H9 (cell line): ENCODE measurements around the gene MZF1. TPM values are rescaled to one million over a fixed set of nuclear protein-coding genes. Genes with fewer than 3 reads are reported as not detected.
A peak's percentile ranks its signal among the peaks of the same experiment; 100 is the strongest.

Experiments
- DNase-seq: peaks from one replicate; pipeline ENCODE4 v3.0.0-alpha.2; 2017
- H2AFZ ChIP-seq: one replicate; pipeline ENCODE4 v1.6.1; 2013; ENCODE audit warnings: mild to moderate bottlenecking, low read length, control low read depth, moderate library complexity
- H2AK5ac ChIP-seq: 2 replicates; pipeline ENCODE4 v1.6.1; 2013; ENCODE audit warnings: low read length, control low read depth, mixed read lengths; ENCODE audit not compliant: insufficient read length
- H2BK120ac ChIP-seq: one replicate; pipeline ENCODE4 v1.6.1; 2013; ENCODE audit warnings: low read depth, mild to moderate bottlenecking, low read length, control low read depth, inconsistent platforms; ENCODE audit not compliant: poor library complexity, severe bottlenecking
- H2BK12ac ChIP-seq: 2 replicates; pipeline ENCODE4 v1.6.1; 2013; ENCODE audit warnings: low read length, control low read depth, mixed read lengths, low read depth; ENCODE audit not compliant: insufficient read length
- H2BK15ac ChIP-seq: 2 replicates; pipeline ENCODE4 v1.6.1; 2013; ENCODE audit warnings: low read depth, low read length, control low read depth
- H2BK20ac ChIP-seq: one replicate; pipeline ENCODE4 v1.6.1; 2013; ENCODE audit warnings: low read depth, mild to moderate bottlenecking, low read length, control low read depth, inconsistent platforms; ENCODE audit not compliant: poor library complexity, severe bottlenecking
- H2BK5ac ChIP-seq: 2 replicates; pipeline ENCODE4 v1.6.1; 2013; ENCODE audit warnings: low read length, control low read depth, mixed read lengths; ENCODE audit not compliant: insufficient read length
- H3K14ac ChIP-seq: 2 replicates; pipeline ENCODE4 v1.6.1; 2013; ENCODE audit warnings: low read length, control low read depth; ENCODE audit not compliant: insufficient read depth
- H3K18ac ChIP-seq: 2 replicates; pipeline ENCODE4 v1.6.1; 2013; ENCODE audit warnings: low read depth, mild to moderate bottlenecking, mixed read lengths, low read length, control low read depth; ENCODE audit not compliant: insufficient read length
- H3K23ac ChIP-seq: 2 replicates; pipeline ENCODE4 v1.6.1; 2013; ENCODE audit warnings: low read length, control low read depth, mixed read lengths, low read depth; ENCODE audit not compliant: insufficient read length
- H3K23me2 ChIP-seq: 2 replicates; pipeline ENCODE4 v1.6.1; 2013; ENCODE audit warnings: low read depth, mild to moderate bottlenecking, mixed read lengths, low read length, control low read depth; ENCODE audit not compliant: insufficient read length, poor library complexity, severe bottlenecking
- H3K27ac ChIP-seq: 2 replicates; pipeline ENCODE4 v1.5.1; 2013; ENCODE audit warnings: low read length, control low read depth, mixed read lengths, low read depth; ENCODE audit not compliant: insufficient read length
- H3K27me3 ChIP-seq: 2 replicates; pipeline ENCODE4 v1.6.1; 2013; ENCODE audit warnings: low read length, control low read depth, inconsistent platforms; ENCODE audit not compliant: insufficient read depth
- H3K4ac ChIP-seq: 2 replicates; pipeline ENCODE4 v1.6.1; 2013; ENCODE audit warnings: low read depth, mild to moderate bottlenecking, control low read depth, inconsistent platforms, low read length, moderate library complexity
- H3K4me1 ChIP-seq: 2 replicates; pipeline ENCODE4 v1.6.1; 2013; ENCODE audit warnings: low read length, control low read depth, inconsistent platforms; ENCODE audit not compliant: insufficient read depth
- H3K4me2 ChIP-seq: 2 replicates; pipeline ENCODE4 v1.6.1; 2013; ENCODE audit warnings: low read length, control low read depth, mixed read lengths; ENCODE audit not compliant: insufficient read length, insufficient read depth
- H3K56ac ChIP-seq: 2 replicates; pipeline ENCODE4 v1.6.1; 2013; ENCODE audit warnings: low read depth, mild to moderate bottlenecking, mixed read lengths, low read length, control low read depth; ENCODE audit not compliant: insufficient read length
- H3K79me1 ChIP-seq: 2 replicates; pipeline ENCODE4 v1.6.1; 2013; ENCODE audit warnings: low read depth, mild to moderate bottlenecking, moderate library complexity, low read length, control low read depth, inconsistent platforms; ENCODE audit not compliant: insufficient read depth, poor library complexity, severe bottlenecking
- H3K79me2 ChIP-seq: 2 replicates; pipeline ENCODE4 v1.6.1; 2013; ENCODE audit warnings: low read length, control low read depth, inconsistent platforms; ENCODE audit not compliant: insufficient read depth
- H3K9ac ChIP-seq: 2 replicates; pipeline ENCODE4 v1.6.1; 2013; ENCODE audit warnings: low read length, control low read depth, mixed read lengths; ENCODE audit not compliant: insufficient read length; ENCODE audit errors: extremely low read depth
- H3K9me3 ChIP-seq: one replicate; pipeline ENCODE4 v1.6.1; 2013; ENCODE audit warnings: low read depth, low read length, inconsistent platforms; ENCODE audit not compliant: control insufficient read depth
- H3T11ph ChIP-seq: one replicate; pipeline ENCODE4 v1.6.1; 2013; ENCODE audit warnings: mild to moderate bottlenecking, low read length, control low read depth, inconsistent platforms
- H4K20me1 ChIP-seq: one replicate; pipeline ENCODE4 v1.6.1; 2013; ENCODE audit not compliant: control insufficient read depth, insufficient read length, insufficient read depth
- H4K5ac ChIP-seq: 2 replicates; pipeline ENCODE4 v1.6.1; 2013; ENCODE audit warnings: low read depth, mild to moderate bottlenecking, mixed read lengths, low read length, control low read depth; ENCODE audit not compliant: insufficient read length
- H4K8ac ChIP-seq: replicated peaks from 2 replicates; pipeline ENCODE4 v1.6.1; 2013; ENCODE audit warnings: low read length, control low read depth, mixed read lengths, low read depth; ENCODE audit not compliant: insufficient read length
- H4K91ac ChIP-seq: 2 replicates; pipeline ENCODE4 v1.6.1; 2013; ENCODE audit warnings: low read depth, mild to moderate bottlenecking, moderate library complexity, mixed read lengths, low read length, control low read depth; ENCODE audit not compliant: insufficient read length
- H3K27ac Mint-ChIP-seq, 3 experiments: 2 replicates in 2 of 3; 3 replicates in 1 of 3; pipeline ENCODE4 v1.8.0; 2020 to 2021; ENCODE audit warnings: mixed read lengths in 3 of 3, mild to moderate bottlenecking in 1 of 3, moderate library complexity in 1 of 3
- H3K27me3 Mint-ChIP-seq: 2 replicates; pipeline ENCODE4 v1.8.0; 2021; ENCODE audit warnings: low read depth, mild to moderate bottlenecking, moderate library complexity, mixed read lengths
- H3K36me3 Mint-ChIP-seq, 3 experiments: 2 replicates in 2 of 3; 3 replicates in 1 of 3; pipeline ENCODE4 v1.8.0; 2020 to 2021; ENCODE audit warnings: low read depth in 3 of 3, mixed read lengths in 3 of 3; ENCODE audit not compliant: insufficient read depth in 1 of 3
- H3K4me1 Mint-ChIP-seq, 2 experiments: 2 replicates each; pipeline ENCODE4 v1.8.0; 2020; ENCODE audit warnings: mixed read lengths in 2 of 2
- H3K4me3 Mint-ChIP-seq, 2 experiments: 2 replicates in 1 of 2; 3 replicates in 1 of 2; pipeline ENCODE4 v1.8.0; 2020 to 2021; ENCODE audit warnings: mild to moderate bottlenecking in 2 of 2, mixed read lengths in 2 of 2, moderate library complexity in 1 of 2
- H3K9me3 Mint-ChIP-seq, 2 experiments: 2 replicates in 1 of 2; 3 replicates in 1 of 2; pipeline ENCODE4 v1.8.0; 2020; ENCODE audit warnings: mild to moderate bottlenecking in 2 of 2, mixed read lengths in 2 of 2, moderate library complexity in 1 of 2
- WGBS: extraction: QIAGEN DNeasy Blood & Tissue Kit; methylation state at CpG from one replicate; pipeline ENCODE4 v1.1.7; 2013; ENCODE audit warnings: missing lambda C conversion rate, low lambda C conversion rate, mixed read lengths; ENCODE audit not compliant: insufficient read length; ENCODE audit errors: extremely low coverage; 5-methylcytosine and 5-hydroxymethylcytosine counted together
- total RNA-seq: library from RNA; stranded (reverse); gene quantifications from 2 replicates; pipeline ENCODE4 v1.2.1, GENCODE V29; 2021
- TF ChIP-seq, protein P1 (sequence below): fragments of 200-600 bp; sonication (generic); conservative IDR thresholded peaks from 3 replicates; pipeline ENCODE4 v1.8.0; 2021; ENCODE audit warnings: antibody characterized with exemption, mild to moderate bottlenecking

Gene MZF1
- total RNA-seq, 1 experiment from 2014 or later, result 23.6 TPM

DNA sequence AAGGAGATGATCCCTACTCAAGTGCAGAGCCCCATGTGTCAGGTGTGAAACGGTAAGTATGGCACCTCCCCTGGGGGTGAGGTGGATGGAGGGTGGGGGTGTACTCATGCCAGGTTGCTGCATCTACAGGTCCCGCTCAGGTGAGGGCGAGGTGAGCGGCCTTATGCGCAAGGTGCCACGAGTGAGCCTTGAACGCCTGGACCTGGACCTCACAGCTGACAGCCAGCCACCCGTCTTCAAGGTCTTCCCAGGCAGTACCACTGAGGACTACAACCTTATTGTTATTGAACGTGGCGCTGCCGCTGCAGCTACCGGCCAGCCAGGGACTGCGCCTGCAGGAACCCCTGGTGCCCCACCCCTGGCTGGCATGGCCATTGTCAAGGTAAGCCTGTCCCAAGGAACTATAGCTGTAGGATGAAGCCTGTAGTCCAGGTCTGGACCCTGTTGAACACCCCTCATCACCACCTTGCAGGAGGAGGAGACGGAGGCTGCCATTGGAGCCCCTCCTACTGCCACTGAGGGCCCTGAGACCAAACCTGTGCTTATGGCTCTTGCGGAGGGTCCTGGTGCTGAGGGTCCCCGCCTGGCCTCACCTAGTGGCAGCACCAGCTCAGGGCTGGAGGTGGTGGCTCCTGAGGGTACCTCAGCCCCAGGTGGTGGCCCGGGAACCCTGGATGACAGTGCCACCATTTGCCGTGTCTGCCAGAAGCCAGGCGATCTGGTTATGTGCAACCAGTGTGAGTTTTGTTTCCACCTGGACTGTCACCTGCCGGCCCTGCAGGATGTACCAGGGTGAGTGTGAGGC is 24.1 kb downstream of the MZF1 start:
- no peaks in the 10 kb centered on the region; the same call in 1 of the 2 replicates for H3K27me3 Mint-ChIP-seq
- Histone ChIP-seq H3K23ac (no peak overlapping the region), H2AK5ac (no peak overlapping the region), H3K23me2 (peaks cover 16% of the 10 kb centered on the region), H2AFZ (no peak overlapping the region), H2BK120ac (no peak overlapping the region), H2BK12ac (no peak overlapping the region), H4K91ac (no peak overlapping the region), H2BK20ac (no peak overlapping the region), H3K18ac (no peak overlapping the region), H3K56ac (no peak overlapping the region), H3K14ac (no peak overlapping the region), H2BK15ac (no peak overlapping the region), H3K4me2 (no peak overlapping the region), H3T11ph (no peak overlapping the region), H4K8ac (no peak overlapping the region), H3K27ac (no peak overlapping the region), H2BK5ac (no peak overlapping the region), H3K9me3 (no peaks in the 10 kb centered on the region), H3K79me1 (peaks cover 14% of the 10 kb centered on the region), H4K20me1 (peaks cover 7% of the 10 kb centered on the region), H3K4ac (no peak overlapping the region), H4K5ac (no peak overlapping the region), H3K4me1 (peaks cover 4% of the 10 kb centered on the region; the same call in 1 of the 2 replicates), H3K9ac (no peak overlapping the region), H3K79me2 (peaks cover 26% of the 10 kb centered on the region), H3K27me3 (no peaks in the 10 kb centered on the region)
- peaks cover 59 to 87% (median 81%) of the 10 kb centered on the region in 3 experiments for H3K36me3 Mint-ChIP-seq
- WGBS, result no CpG with 5 or more reads among the region's 20 CpGs
- H3K9me3 Mint-ChIP-seq, result no peaks in the 10 kb centered on the region; a peak in 1 of 5 replicates
- H3K4me3 Mint-ChIP-seq, result peak overlapping the region in 1 of 2 experiments; percentile 25; a peak in 1 of 5 replicates
- TF ChIP-seq, protein P1, sequence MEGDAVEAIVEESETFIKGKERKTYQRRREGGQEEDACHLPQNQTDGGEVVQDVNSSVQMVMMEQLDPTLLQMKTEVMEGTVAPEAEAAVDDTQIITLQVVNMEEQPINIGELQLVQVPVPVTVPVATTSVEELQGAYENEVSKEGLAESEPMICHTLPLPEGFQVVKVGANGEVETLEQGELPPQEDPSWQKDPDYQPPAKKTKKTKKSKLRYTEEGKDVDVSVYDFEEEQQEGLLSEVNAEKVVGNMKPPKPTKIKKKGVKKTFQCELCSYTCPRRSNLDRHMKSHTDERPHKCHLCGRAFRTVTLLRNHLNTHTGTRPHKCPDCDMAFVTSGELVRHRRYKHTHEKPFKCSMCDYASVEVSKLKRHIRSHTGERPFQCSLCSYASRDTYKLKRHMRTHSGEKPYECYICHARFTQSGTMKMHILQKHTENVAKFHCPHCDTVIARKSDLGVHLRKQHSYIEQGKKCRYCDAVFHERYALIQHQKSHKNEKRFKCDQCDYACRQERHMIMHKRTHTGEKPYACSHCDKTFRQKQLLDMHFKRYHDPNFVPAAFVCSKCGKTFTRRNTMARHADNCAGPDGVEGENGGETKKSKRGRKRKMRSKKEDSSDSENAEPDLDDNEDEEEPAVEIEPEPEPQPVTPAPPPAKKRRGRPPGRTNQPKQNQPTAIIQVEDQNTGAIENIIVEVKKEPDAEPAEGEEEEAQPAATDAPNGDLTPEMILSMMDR, result no peak
- no peak overlapping the region; a peak in 1 of 7 replicates for H3K27ac Mint-ChIP-seq
- H3K4me1 Mint-ChIP-seq, result peaks cover 24 to 25% of the 10 kb centered on the region in 2 experiments
- no peak for DNase-seq
